D721Med (cell line): ENCODE data around the gene NOS1.
"Not testable (repeated sequence)": the region's sequence is repeated elsewhere in the genome, so short reads cannot be mapped to it uniquely, and the experiment has no call there.

Source experiments
- DNase-seq: peaks from one replicate; pipeline ENCODE4 v3.0.0; 2011; ENCODE audit warnings: low spot score; ENCODE audit not compliant: insufficient read length
- FAIRE-seq: peaks from 2 replicates; lab custom pipeline; 2011; peaks lifted over from hg19 to GRCh38; lab: Jason Lieb, UNC
- TF ChIP-seq, protein P1 (sequence below): IDR thresholded peaks from 2 replicates; pipeline ENCODE4 v1.5.1; 2012; ENCODE audit warnings: mild to moderate bottlenecking, control low read depth; ENCODE audit not compliant: insufficient read depth; ENCODE audit errors: missing control alignments

The NOS1 gene

DNA sequence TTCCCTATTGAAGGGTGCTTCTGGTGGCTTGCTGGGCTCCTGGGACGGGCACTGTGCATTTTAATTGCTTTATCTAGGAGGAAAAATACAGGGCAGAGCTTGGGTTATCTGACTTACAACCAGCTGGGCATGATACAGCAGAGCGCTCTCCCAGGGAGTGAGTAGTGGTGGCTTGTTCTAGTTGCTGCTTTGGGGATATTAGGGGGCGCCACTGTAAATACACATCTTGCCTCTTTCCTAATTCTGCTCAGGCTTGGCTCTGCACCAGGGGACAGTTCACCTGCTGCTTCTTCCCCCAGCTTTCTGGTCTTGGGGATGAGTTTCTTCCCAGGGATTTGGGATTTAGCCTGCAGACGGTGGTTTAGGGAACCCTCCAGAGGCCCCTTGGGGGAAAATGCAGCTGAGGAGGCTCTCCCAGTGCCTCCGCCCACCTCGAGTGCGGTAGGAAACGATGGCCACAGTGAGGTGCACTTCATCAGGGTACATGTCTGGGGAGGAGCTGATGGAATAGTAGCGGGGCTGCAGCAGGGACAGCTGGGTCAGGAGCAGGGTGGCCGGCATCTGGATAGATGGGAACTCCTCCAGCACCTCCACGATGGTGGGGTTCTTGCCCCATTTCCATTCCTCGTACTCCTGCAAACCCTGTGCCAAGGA, 134.3 kb downstream of the NOS1 start:
- FAIRE-seq (no peak), DNase-seq (no peak)
- TF ChIP-seq, protein P1, sequence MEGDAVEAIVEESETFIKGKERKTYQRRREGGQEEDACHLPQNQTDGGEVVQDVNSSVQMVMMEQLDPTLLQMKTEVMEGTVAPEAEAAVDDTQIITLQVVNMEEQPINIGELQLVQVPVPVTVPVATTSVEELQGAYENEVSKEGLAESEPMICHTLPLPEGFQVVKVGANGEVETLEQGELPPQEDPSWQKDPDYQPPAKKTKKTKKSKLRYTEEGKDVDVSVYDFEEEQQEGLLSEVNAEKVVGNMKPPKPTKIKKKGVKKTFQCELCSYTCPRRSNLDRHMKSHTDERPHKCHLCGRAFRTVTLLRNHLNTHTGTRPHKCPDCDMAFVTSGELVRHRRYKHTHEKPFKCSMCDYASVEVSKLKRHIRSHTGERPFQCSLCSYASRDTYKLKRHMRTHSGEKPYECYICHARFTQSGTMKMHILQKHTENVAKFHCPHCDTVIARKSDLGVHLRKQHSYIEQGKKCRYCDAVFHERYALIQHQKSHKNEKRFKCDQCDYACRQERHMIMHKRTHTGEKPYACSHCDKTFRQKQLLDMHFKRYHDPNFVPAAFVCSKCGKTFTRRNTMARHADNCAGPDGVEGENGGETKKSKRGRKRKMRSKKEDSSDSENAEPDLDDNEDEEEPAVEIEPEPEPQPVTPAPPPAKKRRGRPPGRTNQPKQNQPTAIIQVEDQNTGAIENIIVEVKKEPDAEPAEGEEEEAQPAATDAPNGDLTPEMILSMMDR: no peak

DNA sequence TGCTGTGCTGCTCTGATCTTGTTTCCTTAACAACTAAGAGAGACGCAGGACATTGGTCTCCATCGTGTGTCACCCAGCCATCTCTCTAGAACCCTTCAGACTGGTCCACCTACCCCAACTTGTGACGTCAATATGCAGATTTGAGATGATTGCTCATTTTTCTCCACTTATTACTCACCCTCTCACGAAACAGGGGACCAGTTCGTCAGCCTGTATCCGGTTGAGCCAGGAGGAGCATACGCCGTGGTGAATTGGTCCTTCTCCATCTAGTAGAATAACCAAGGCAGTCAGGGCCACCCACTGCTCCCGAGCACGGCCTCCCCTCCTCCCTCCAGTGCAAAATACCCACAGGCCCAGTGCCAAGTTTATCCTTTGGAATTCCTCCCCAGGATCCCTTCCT, 134.9 kb downstream of the NOS1 start:
- no peak for DNase-seq
- no peak for FAIRE-seq
- TF ChIP-seq, protein P1: no peak

DNA sequence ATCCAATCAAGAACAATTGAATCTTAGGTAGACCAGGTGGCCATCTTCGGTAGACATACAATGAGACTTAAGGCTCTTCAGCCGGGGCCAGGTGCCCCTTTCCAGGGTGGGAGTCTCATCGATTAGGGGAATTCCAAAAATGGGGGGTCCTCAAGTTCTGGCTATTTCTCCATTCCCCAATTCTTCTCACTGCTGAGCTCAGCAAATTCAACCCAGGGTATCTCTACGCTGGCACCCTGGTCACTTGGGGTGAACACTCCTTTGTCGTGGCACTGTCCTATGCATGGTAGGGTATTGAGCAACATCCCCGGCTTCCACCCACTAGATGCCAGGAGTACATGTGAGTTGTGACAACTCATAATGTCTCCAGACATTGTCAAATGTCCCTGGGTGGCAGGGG, 136.2 kb downstream of the NOS1 start:
- DNase-seq: no peak
- FAIRE-seq: no peak
- TF ChIP-seq, protein P1: no peak

DNA sequence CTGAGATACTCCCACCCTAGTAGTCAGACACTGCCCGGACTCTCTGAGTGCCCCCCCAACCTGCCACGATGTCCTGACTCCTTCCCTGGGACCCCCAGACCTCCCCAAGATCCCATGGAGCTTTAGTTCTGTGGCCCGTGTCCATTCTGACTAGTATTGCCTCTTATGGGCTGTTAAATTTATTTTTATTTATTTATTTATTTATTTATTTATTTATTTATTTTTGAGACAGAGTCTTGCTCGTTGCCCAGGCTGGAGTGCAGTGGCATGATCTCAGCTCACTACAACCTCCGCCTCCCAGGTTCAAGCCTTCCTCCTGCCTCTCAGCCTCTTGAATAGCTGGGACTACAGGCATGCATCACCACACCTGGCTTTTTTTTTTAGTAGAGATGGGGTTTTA, 140.5 kb downstream of the NOS1 start:
- not testable (repeated sequence) for FAIRE-seq, DNase-seq

DNA sequence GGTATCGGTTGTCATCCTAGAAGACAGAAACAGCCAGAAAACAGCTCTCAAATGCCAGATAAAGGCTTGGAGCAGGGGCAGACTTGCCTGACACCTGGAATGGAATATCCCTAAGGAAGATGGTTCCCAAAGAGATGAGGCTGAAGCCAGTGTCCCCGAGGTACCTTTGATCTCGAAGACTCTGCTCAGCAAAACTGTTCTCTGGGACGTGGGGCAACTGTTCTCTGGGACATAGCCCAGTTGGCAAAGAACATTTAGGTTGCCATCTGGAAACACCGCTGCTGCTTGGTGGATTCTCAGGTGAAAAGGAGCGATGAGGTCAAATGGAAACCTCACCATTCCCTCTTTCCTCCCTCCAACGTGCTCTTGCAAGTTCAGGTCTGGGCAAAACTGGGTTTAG, 143.3 kb downstream of the NOS1 start:
- TF ChIP-seq, protein P1: no peak
- FAIRE-seq (no peak), DNase-seq (no peak)

DNA sequence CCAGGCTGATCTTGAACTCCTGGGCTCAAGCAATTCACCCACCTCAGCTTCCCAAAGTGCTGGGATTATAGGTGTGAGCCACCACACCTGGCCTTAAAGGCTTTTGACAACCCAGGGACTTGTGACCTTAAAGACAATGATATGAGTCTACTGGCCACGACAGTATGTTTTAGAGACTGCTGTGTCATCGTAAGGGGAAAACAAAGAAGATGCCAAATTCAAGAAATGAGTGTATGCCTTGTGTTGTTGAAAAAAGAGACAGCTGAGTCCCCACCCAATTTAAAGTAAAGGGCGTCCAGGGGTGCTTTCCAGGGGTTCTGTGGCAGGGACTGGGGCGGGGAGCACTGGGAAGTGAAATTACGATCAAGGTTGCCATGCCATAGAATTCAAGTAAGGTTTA, 144.7 kb downstream of the NOS1 start:
- TF ChIP-seq, protein P1: no peak
- DNase-seq: no peak
- no peak for FAIRE-seq

DNA sequence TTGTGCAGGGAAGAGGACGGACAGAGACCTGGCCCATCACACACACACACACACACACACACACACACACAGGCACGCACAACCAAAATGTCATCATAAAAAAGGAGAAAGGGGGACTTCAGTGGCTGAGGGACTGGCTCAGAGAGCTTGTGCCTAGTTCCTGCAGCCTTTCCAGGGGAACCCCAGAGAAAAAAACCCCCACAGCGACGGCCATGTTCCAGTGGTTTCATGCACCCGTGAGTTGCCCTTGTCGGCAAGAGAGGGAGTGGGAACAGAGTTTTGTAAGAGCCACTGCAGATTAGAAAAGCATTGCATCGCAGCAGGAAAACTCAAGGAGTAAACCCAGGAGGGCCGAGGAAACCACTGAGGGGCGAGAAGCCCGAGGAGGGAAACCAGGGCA, 146.6 kb downstream of the NOS1 start:
- FAIRE-seq: no peak
- DNase-seq: no peak
- TF ChIP-seq, protein P1: no peak
